ENCODE measurements around the gene COL9A3. TPM values are rescaled to one million over a fixed set of nuclear protein-coding genes. Genes with fewer than 3 reads are reported as not detected.

COL9A3 gene
- polyA plus RNA-seq, 1 donor from 2014 or later = 3.1 TPM

GRCh38 chr20:62822788-62823651 is 6.2 kb downstream of the COL9A3 start:
- no peak overlapping the region for H3K4me2 ChIP-seq (ENCODE audit: low read length)
- no peak overlapping the region for H3K27ac ChIP-seq (ENCODE audit: low read length)
- no peaks in the 10 kb centered on the region for H4K20me1 ChIP-seq (ENCODE audit: insufficient read depth)

DNA sequence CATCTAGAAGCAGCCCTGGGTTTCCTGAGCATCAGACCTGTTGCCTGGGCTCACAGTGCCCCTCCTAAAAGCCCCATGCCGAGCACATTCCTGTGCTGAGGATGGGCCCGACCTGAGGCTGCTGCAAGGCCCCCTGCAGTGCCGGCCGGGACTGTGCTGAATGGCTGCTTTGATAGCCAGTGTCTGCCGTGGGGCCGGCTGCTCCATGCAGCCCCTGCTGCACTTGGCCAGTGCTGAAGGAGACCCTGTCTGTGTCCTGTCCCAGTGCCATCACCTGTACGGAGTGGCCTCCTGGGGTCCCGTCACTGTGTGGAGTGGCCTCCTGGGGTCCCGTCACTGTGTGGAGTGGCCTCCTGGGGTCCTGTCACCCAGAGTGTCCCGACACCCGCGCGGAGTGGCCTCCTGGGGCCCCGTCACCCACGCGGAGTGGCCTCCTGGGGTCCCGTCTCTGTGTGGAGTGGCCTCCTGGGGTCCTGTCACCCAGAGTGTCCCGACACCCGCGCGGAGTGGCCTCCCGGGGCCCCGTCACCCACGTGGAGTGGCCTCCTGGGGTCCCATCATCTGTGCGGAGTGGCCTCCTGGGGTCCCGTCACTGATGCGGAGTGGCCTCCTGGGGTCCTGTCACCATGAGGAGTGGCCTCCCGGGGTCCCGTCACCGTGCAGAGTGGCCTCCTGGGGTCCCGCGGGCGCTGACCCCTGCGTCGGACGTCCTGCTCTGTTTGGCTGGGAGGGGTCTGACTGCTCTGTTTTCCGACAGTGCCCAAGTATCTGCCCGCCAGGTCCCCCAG is 7.0 kb downstream of the COL9A3 start:
- Histone ChIP-seq H3K4me3 (ENCODE audit: low read length) (no peak overlapping the region), H3K9ac (ENCODE audit: low read length) (no peak overlapping the region), H3K27ac (ENCODE audit: low read length) (no peak overlapping the region), H4K20me1 (ENCODE audit: insufficient read depth) (no peaks in the 10 kb centered on the region), H3K27me3 (ENCODE audit: insufficient read depth, low read depth, low read length) (no peaks in the 10 kb centered on the region), H3K36me3 (ENCODE audit: insufficient read depth, low read length) (no peaks in the 10 kb centered on the region), H3F3A (ENCODE audit: insufficient read depth, low read length, poor library complexity, severe bottlenecking) (no peaks in the 10 kb centered on the region), H3K79me2 (replicated peaks; ENCODE audit: insufficient read depth, low read length) (no peaks in the 10 kb centered on the region), H3K4me2 (ENCODE audit: low read length) (no peak overlapping the region), H3K9me3 (ENCODE audit: low read length) (no peaks in the 10 kb centered on the region), H2AFZ (ENCODE audit: low read depth, low read length) (no peak overlapping the region), H3K9me2 (ENCODE audit: insufficient read depth, low read length) (no peaks in the 10 kb centered on the region)
- TF ChIP-seq MXI1 (conservative IDR thresholded peaks at IDR 0.05; ENCODE audit: poor library complexity, severe bottlenecking) = no peak
- TF ChIP-seq CTCF (IDR thresholded peaks at IDR 0.05; ENCODE audit: poor library complexity, severe bottlenecking) = no peak

More at GRCh38 chr20:62822788-62823651, 6.2 kb downstream of the COL9A3 start:
- peaks cover 2% of the 10 kb centered on the region for H3K27me3 ChIP-seq (ENCODE audit: insufficient read depth, low read depth, low read length)
- no peak overlapping the region for H2AFZ ChIP-seq (ENCODE audit: low read depth, low read length)
- no peak overlapping the region for H3K9ac ChIP-seq (ENCODE audit: low read length)
- H3K36me3 ChIP-seq (ENCODE audit: insufficient read depth, low read length) = no peaks in the 10 kb centered on the region
- TF ChIP-seq RAD21 (conservative IDR thresholded peaks at IDR 0.05) = no peak
- peak; percentile 19 for TF ChIP-seq CTCF (IDR thresholded peaks at IDR 0.05; ENCODE audit: poor library complexity, severe bottlenecking)
- no peaks in the 10 kb centered on the region for H3K9me3 ChIP-seq (ENCODE audit: low read length)
- H3K4me3 ChIP-seq (ENCODE audit: low read length) = no peak overlapping the region
- H3F3A ChIP-seq (ENCODE audit: insufficient read depth, low read length, poor library complexity, severe bottlenecking) = no peaks in the 10 kb centered on the region
- no peaks in the 10 kb centered on the region for H3K79me2 ChIP-seq (replicated peaks; ENCODE audit: insufficient read depth, low read length)
- H3K9me2 ChIP-seq (ENCODE audit: insufficient read depth, low read length) = no peaks in the 10 kb centered on the region

- H3K4me2 ChIP-seq (ENCODE audit: low read length) = no peak overlapping the region
- TF ChIP-seq TAF1 (IDR thresholded peaks at IDR 0.05; ENCODE audit: low read depth) (no peak), RAD21 (conservative IDR thresholded peaks at IDR 0.05) (no peak), EP300 (conservative IDR thresholded peaks at IDR 0.05; ENCODE audit: poor library complexity, severe bottlenecking) (no peak), CTCF (IDR thresholded peaks at IDR 0.05; ENCODE audit: poor library complexity, severe bottlenecking) (no peak), POLR2AphosphoS5 (IDR thresholded peaks at IDR 0.05) (no peak), MXI1 (conservative IDR thresholded peaks at IDR 0.05; ENCODE audit: poor library complexity, severe bottlenecking) (no peak), SMC3 (conservative IDR thresholded peaks at IDR 0.05; ENCODE audit: poor library complexity) (no peak)
- TF ChIP-seq, protein P1, sequence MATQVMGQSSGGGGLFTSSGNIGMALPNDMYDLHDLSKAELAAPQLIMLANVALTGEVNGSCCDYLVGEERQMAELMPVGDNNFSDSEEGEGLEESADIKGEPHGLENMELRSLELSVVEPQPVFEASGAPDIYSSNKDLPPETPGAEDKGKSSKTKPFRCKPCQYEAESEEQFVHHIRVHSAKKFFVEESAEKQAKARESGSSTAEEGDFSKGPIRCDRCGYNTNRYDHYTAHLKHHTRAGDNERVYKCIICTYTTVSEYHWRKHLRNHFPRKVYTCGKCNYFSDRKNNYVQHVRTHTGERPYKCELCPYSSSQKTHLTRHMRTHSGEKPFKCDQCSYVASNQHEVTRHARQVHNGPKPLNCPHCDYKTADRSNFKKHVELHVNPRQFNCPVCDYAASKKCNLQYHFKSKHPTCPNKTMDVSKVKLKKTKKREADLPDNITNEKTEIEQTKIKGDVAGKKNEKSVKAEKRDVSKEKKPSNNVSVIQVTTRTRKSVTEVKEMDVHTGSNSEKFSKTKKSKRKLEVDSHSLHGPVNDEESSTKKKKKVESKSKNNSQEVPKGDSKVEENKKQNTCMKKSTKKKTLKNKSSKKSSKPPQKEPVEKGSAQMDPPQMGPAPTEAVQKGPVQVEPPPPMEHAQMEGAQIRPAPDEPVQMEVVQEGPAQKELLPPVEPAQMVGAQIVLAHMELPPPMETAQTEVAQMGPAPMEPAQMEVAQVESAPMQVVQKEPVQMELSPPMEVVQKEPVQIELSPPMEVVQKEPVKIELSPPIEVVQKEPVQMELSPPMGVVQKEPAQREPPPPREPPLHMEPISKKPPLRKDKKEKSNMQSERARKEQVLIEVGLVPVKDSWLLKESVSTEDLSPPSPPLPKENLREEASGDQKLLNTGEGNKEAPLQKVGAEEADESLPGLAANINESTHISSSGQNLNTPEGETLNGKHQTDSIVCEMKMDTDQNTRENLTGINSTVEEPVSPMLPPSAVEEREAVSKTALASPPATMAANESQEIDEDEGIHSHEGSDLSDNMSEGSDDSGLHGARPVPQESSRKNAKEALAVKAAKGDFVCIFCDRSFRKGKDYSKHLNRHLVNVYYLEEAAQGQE (IDR thresholded peaks at IDR 0.05; ENCODE audit: borderline replicate concordance) = no peak
Observed at GRCh38 chr20:62824476-62825332, 7.9 kb downstream of the COL9A3 start.

More at GRCh38 chr20:62824476-62825332, 7.9 kb downstream of the COL9A3 start:
- Histone ChIP-seq H3K79me2 (replicated peaks; ENCODE audit: insufficient read depth, low read length) (no peaks in the 10 kb centered on the region), H3K9ac (ENCODE audit: low read length) (no peak overlapping the region), H3K27me3 (ENCODE audit: insufficient read depth, low read depth, low read length) (no peaks in the 10 kb centered on the region), H3K9me3 (ENCODE audit: low read length) (no peaks in the 10 kb centered on the region), H3K36me3 (ENCODE audit: insufficient read depth, low read length) (no peaks in the 10 kb centered on the region), H3K4me3 (ENCODE audit: low read length) (no peak overlapping the region), H3K27ac (ENCODE audit: low read length) (no peak overlapping the region), H3K9me2 (ENCODE audit: insufficient read depth, low read length) (no peaks in the 10 kb centered on the region), H4K20me1 (ENCODE audit: insufficient read depth) (no peaks in the 10 kb centered on the region), H3F3A (ENCODE audit: insufficient read depth, low read length, poor library complexity, severe bottlenecking) (no peaks in the 10 kb centered on the region), H2AFZ (ENCODE audit: low read depth, low read length) (no peak overlapping the region)

Data from neural cell (in vitro differentiated cells).